ENCODE results near the gene BIK.
"Not testable (repeated sequence)": the region's sequence is repeated elsewhere in the genome, so short reads cannot be mapped to it uniquely, and the experiment has no call there.

The BIK gene

GRCh38 chr22:43096420-43096819 lies 14.1 kb upstream of the BIK start:
- Histone ChIP-seq H3K4me1 (peaks cover 23 to 46% (median 36%) of the 10 kb centered on the region in 10 experiments), H3K27ac (no peak overlapping the region), H4K20me1 (no peaks in the 10 kb centered on the region), H3K4me2 (no peak overlapping the region), H3K9me3 (replicated peaks in 1 of 11) (peaks cover 16 to 23% (median 21%) of the 10 kb centered on the region in 11 experiments), H3K4me3 (no peak overlapping the region), H3K9ac (no peak overlapping the region), H3K27me3 (no peaks in the 10 kb centered on the region), H3K36me3 (peaks cover 0 to 4% (median 0%) of the 10 kb centered on the region in 11 experiments; a peak in 1 of 22 replicates)
- TF ChIP-seq Cebpa-rat (IDR thresholded peaks at IDR 0.05), result no peak

- Histone ChIP-seq H3K4me1 (peaks cover 25 to 40% (median 36%) of the 10 kb centered on the region in 10 experiments), H3K9ac (no peak overlapping the region; a peak in 1 of 22 replicates), H3K4me2 (peak overlapping the region in 2 of 11 experiments; percentile 12 to 26; a peak in 2 of 22 replicates), H3K27me3 (no peaks in the 10 kb centered on the region), H3K36me3 (peaks cover 0 to 4% (median 0%) of the 10 kb centered on the region in 11 experiments; a peak in 1 of 22 replicates), H3K4me3 (no peak overlapping the region), H3K27ac (no peak overlapping the region), H3K9me3 (replicated peaks in 1 of 11) (peaks cover 16 to 23% (median 21%) of the 10 kb centered on the region in 11 experiments), H4K20me1 (no peaks in the 10 kb centered on the region)
- no peak for TF ChIP-seq Cebpa-rat (IDR thresholded peaks at IDR 0.05)
Observed at GRCh38 chr22:43098356-43098755, 12.2 kb upstream of the BIK start.

GRCh38 chr22:43099095-43099494 lies 11.5 kb upstream of the BIK start:
- TF ChIP-seq Cebpa-rat (IDR thresholded peaks at IDR 0.05), result no peak
- peaks cover 28 to 41% (median 38%) of the 10 kb centered on the region in 10 experiments for H3K4me1 ChIP-seq
- peaks cover 0 to 4% (median 0%) of the 10 kb centered on the region in 11 experiments; a peak in 1 of 22 replicates for H3K36me3 ChIP-seq
- no peak overlapping the region for H3K27ac ChIP-seq
- H3K9ac ChIP-seq, result no peak overlapping the region
- H3K27me3 ChIP-seq, result no peaks in the 10 kb centered on the region
- H3K9me3 ChIP-seq (replicated peaks in 1 of 11), result peaks cover 16 to 23% (median 21%) of the 10 kb centered on the region in 11 experiments
- H3K4me2 ChIP-seq, result no peak overlapping the region
- H4K20me1 ChIP-seq, result no peaks in the 10 kb centered on the region
- H3K4me3 ChIP-seq, result no peak overlapping the region

GRCh38 chr22:43100225-43100624 lies 10.3 kb upstream of the BIK start:
- TF ChIP-seq Cebpa-rat (IDR thresholded peaks at IDR 0.05), result no peak
- Histone ChIP-seq H3K4me3 (no peak overlapping the region), H3K27me3 (no peaks in the 10 kb centered on the region), H3K36me3 (peaks cover 0 to 4% (median 0%) of the 10 kb centered on the region in 11 experiments; a peak in 1 of 22 replicates), H4K20me1 (no peaks in the 10 kb centered on the region), H3K9ac (peak overlapping the region in 1 of 11 experiments; percentile 42; a peak in 1 of 22 replicates), H3K4me2 (peak overlapping the region in 6 of 11 experiments; percentile 41 to 67 (median 52); a peak in 11 of 22 replicates), H3K27ac (no peak overlapping the region), H3K4me1 (peaks cover 32 to 45% (median 40%) of the 10 kb centered on the region in 10 experiments), H3K9me3 (replicated peaks in 1 of 11) (peaks cover 16 to 23% (median 21%) of the 10 kb centered on the region in 11 experiments)

GRCh38 chr22:43101306-43101705 lies 9.2 kb upstream of the BIK start:
- Histone ChIP-seq H3K4me2 (peak overlapping the region in 10 of 11 experiments; percentile 21 to 66 (median 54); a peak in 19 of 22 replicates), H3K27ac (peak overlapping the region in 1 of 11 experiments; percentile 0; a peak in 1 of 22 replicates), H3K4me3 (no peak overlapping the region), H3K27me3 (no peaks in the 10 kb centered on the region), H3K9me3 (replicated peaks in 1 of 11) (peaks cover 11 to 12% (median 11%) of the 10 kb centered on the region in 11 experiments), H3K36me3 (peaks cover 0 to 4% (median 0%) of the 10 kb centered on the region in 11 experiments; a peak in 1 of 22 replicates), H3K4me1 (peaks cover 34 to 48% (median 44%) of the 10 kb centered on the region in 10 experiments), H3K9ac (peak overlapping the region in 3 of 11 experiments; percentile 12 to 25 (median 12); a peak in 2 of 22 replicates), H4K20me1 (no peaks in the 10 kb centered on the region)
- no peak for TF ChIP-seq Cebpa-rat (IDR thresholded peaks at IDR 0.05)

- H3K4me1 ChIP-seq, result peaks cover 39 to 57% (median 51%) of the 10 kb centered on the region in 10 experiments
- H3K4me3 ChIP-seq, result peak overlapping the region in 2 of 10 experiments; percentile 12 to 29; a peak in 3 of 20 replicates
- H3K9me3 ChIP-seq (replicated peaks in 1 of 11); H3K27me3 ChIP-seq; H3K36me3 ChIP-seq; H4K20me1 ChIP-seq: not testable (repeated sequence)
- H3K4me2 ChIP-seq, result peak overlapping the region; percentile 75 to 91 (median 84)
- peak overlapping the region in 10 of 11 experiments; percentile 2 to 60 (median 31); a peak in 16 of 22 replicates for H3K27ac ChIP-seq
- H3K9ac ChIP-seq, result peak overlapping the region in 3 of 11 experiments; percentile 28 to 45 (median 43); a peak in 4 of 22 replicates
Observed at GRCh38 chr22:43104056-43104625, 6.4 kb upstream of the BIK start.

- not testable (repeated sequence) for H3K4me3 ChIP-seq; H3K27ac ChIP-seq; H3K36me3 ChIP-seq; H4K20me1 ChIP-seq; H3K9me3 ChIP-seq (replicated peaks in 1 of 11); H3K9ac ChIP-seq
- H3K4me2 ChIP-seq, result peak overlapping the region; percentile 75 to 91 (median 84); a peak in 19 of 22 replicates
- peaks cover 36 to 57% (median 50%) of the 10 kb centered on the region in 10 experiments for H3K4me1 ChIP-seq
- peaks cover under 1 to 12% (median 10%) of the 10 kb centered on the region in 11 experiments; a peak in 17 of 22 replicates for H3K27me3 ChIP-seq
Observed at GRCh38 chr22:43104950-43105349, 5.6 kb upstream of the BIK start.

- no peaks in the 10 kb centered on the region for H3K9me3 ChIP-seq (replicated peaks in 1 of 11)
- H3K27me3 ChIP-seq, result peaks cover 12 to 25% (median 24%) of the 10 kb centered on the region in 11 experiments
- H3K4me1 ChIP-seq, result peaks cover 28 to 58% (median 50%) of the 10 kb centered on the region in 10 experiments
- no peak for TF ChIP-seq Cebpa-rat (IDR thresholded peaks at IDR 0.05)
- H3K4me2 ChIP-seq, result peak overlapping the region in 6 of 11 experiments; percentile 5 to 47 (median 26); a peak in 7 of 22 replicates
- peaks cover 0 to 13% (median 0%) of the 10 kb centered on the region in 11 experiments; a peak in 5 of 22 replicates for H4K20me1 ChIP-seq
- H3K36me3 ChIP-seq, result no peaks in the 10 kb centered on the region
- H3K9ac ChIP-seq, result no peak overlapping the region
- H3K27ac ChIP-seq, result no peak overlapping the region
- no peak overlapping the region for H3K4me3 ChIP-seq
Observed at GRCh38 chr22:43106302-43106701, 4.2 kb upstream of the BIK start.

- Histone ChIP-seq H3K27ac (no peak overlapping the region), H3K4me1 (peaks cover 28 to 67% (median 61%) of the 10 kb centered on the region in 10 experiments), H3K36me3 (no peaks in the 10 kb centered on the region), H3K4me3 (no peak overlapping the region), H3K9ac (no peak overlapping the region), H3K27me3 (peaks cover 22 to 55% (median 35%) of the 10 kb centered on the region in 11 experiments), H3K4me2 (no peak overlapping the region; a peak in 1 of 22 replicates), H3K9me3 (replicated peaks in 1 of 11) (no peaks in the 10 kb centered on the region), H4K20me1 (peaks cover 0 to 31% (median under 1%) of the 10 kb centered on the region in 11 experiments; a peak in 7 of 22 replicates)
- TF ChIP-seq Cebpa-rat (IDR thresholded peaks at IDR 0.05), result no peak
Observed at GRCh38 chr22:43109511-43109910, 1.0 kb upstream of the BIK start.

Data from BLaER1 treated with 17β-estradiol and CSF1 and Interleukin-3, amounts not matched to agents 10 nM and 100 nM (cell line).